HG03378 (cell line): ENCODE data around the gene DNAJC6.

Experiments
- ATAC-seq: cut with Tn5 transposase; IDR thresholded peaks from one replicate; pipeline ENCODE4 v1.9.1; 2021; ENCODE audit warnings: mild to moderate bottlenecking, moderate library complexity; ENCODE audit not compliant: unreplicated experiment

Gene DNAJC6

GRCh38 chr1:65459397-65459768 is 150.0 kb downstream of the DNAJC6 start:
- peak; percentile 85 for ATAC-seq
